ENCODE data around the gene ABCB11.
"Not testable (repeated sequence)": the region's sequence is repeated elsewhere in the genome, so short reads cannot be mapped to it uniquely, and the experiment has no call there.

ABCB11 gene

DNA sequence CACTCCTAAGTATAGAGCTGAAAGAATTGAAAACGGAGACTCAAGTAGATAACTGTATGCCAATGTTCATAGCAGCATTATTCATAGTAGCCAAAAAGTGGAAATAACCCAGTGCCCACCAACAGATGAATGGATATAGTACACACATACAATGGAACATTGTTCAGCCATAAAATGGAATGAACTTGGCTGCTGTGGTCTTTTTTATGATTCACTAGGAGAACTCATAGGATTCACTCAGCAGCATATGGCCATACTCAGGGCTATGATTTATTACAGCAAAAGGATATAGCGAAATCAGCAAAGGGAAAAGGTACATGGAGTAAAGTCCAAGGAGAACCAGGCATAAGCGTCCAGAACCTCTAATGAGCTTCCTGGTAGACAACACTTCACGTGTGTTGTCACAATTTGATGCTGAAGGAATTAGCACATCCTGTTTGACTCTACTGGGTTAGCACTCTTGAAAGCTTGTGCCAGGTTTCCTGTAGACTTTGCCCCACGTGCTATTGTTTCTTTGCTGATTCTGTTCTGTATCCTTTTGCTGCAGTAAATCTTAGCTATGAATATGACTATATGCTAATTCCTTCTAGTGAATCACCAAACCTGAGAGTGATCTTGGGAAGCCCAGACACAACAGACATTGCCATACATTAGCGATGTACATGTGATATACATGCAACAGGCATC is 156.6 kb downstream of the ABCB11 start:
- no peak for DNase-seq

- not testable (repeated sequence) for DNase-seq
Measured at GRCh38 chr2:168870824-168871223, 160.3 kb downstream of the ABCB11 start.

All from activated CD4-positive, alpha-beta T cell treated with anti-CD3 and anti-CD28 coated beads for 4 hours (primary cell).